Measurements from ENCODE around the gene FAM163B.
"Not testable (repeated sequence)": the region's sequence is repeated elsewhere in the genome, so short reads cannot be mapped to it uniquely, and the experiment has no call there.

Gene FAM163B

DNA sequence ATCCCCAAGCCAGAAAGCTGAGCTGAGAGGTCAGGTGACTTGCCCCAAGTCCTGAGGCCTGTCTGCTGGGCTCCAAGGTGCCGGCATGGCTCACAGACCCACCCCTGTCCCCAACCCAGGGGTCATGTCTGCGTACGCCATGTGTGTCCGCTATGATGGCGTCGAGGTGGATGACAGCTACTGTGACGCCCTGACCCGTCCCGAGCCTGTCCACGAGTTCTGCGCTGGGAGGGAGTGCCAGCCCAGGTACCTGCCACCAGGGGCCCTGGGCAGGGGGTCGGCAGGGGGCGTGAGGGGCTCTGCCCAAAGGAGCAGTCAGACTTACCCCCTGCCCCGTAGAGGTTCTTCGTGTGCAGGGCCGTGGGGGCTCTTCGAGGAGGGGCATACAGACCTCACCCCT, 42.4 kb downstream of the FAM163B start:
- Histone ChIP-seq H3K27me3 (ENCODE audit: insufficient read depth, low read length) (no peaks in the 10 kb centered on the region), H3K9ac (ENCODE audit: low read depth, low read length) (no peak overlapping the region), H3K36me3 (ENCODE audit: insufficient read depth, low read depth, low read length) (no peaks in the 10 kb centered on the region), H3K9me3 (ENCODE audit: insufficient read depth, low read depth, low read length) (no peaks in the 10 kb centered on the region), H3K4me3 (ENCODE audit: low read length) (no peak overlapping the region), H3K27ac (ENCODE audit: low read length) (no peak overlapping the region), H3K4me1 (ENCODE audit: insufficient read depth, low read length) (no peaks in the 10 kb centered on the region)

DNA sequence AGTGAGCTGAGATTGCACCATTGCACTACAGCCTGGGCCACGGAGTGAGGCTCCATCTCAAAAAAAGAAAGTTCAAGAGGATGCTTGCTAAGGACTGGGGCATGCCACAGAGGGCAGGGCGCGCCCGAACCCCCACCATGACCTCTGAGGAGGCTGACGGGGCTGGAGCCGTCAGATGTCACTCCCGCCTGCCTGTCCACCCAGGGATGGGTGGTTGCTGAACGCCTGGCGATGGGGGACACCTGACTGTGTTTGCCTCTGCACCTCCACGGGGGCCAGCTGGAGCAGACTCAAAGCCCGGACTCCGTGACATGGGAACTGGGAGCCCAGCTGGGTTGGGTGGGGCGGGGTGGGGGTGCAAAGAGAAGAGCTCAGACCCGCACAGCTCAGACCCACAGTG, 42.8 kb downstream of the FAM163B start:
- Histone ChIP-seq H3K9me3 (ENCODE audit: insufficient read depth, low read depth, low read length) (no peaks in the 10 kb centered on the region), H3K9ac (ENCODE audit: low read depth, low read length) (no peak overlapping the region), H3K4me1 (ENCODE audit: insufficient read depth, low read length) (no peaks in the 10 kb centered on the region), H3K27me3 (ENCODE audit: insufficient read depth, low read length) (no peaks in the 10 kb centered on the region), H3K4me3 (ENCODE audit: low read length) (no peak overlapping the region), H3K27ac (ENCODE audit: low read length) (no peak overlapping the region), H3K36me3 (ENCODE audit: insufficient read depth, low read depth, low read length) (no peaks in the 10 kb centered on the region)

DNA sequence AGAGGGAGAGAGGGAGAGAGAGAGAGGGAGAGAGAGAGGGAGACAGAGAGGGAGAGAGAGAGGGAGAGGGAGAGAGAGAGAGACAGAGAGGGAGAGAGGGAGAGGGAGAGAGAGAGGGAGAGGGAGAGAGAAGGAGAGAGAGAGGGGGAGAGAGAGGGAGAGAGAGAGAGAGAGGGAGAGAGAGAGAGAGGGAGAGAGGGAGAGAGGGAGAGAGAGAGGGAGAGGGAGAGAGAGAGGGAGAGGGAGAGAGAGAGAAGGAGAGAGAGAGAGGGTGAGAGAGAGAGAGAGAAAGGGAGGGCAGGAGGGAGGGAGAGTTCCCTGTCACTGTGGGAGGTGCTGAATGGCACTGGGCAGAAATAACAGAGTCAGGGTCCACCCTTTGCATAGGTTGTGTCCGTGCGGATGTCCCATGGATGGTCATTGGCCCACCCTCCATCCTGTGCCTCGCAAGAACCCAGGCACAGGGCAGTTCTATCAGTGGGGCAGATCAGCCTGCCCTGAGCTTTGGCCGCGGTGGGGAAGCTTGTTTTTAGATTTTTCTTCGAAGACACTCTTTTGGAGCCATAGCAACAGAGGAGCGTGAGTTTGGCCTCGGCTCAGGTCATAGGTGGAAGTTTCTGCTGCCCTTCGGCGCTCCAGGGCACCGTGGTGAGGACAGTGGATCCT, 44.6 kb downstream of the FAM163B start:
- H3K4me3 ChIP-seq (ENCODE audit: low read length) = no peak overlapping the region
- H3K9ac ChIP-seq (ENCODE audit: low read depth, low read length) = no peak overlapping the region
- H3K4me1 ChIP-seq (ENCODE audit: insufficient read depth, low read length) = no peaks in the 10 kb centered on the region
- no peak overlapping the region for H3K27ac ChIP-seq (ENCODE audit: low read length)
- H3K9me3 ChIP-seq (ENCODE audit: insufficient read depth, low read depth, low read length) = no peaks in the 10 kb centered on the region
- no peaks in the 10 kb centered on the region for H3K36me3 ChIP-seq (ENCODE audit: insufficient read depth, low read depth, low read length)
- H3K27me3 ChIP-seq (ENCODE audit: insufficient read depth, low read length) = no peaks in the 10 kb centered on the region

DNA sequence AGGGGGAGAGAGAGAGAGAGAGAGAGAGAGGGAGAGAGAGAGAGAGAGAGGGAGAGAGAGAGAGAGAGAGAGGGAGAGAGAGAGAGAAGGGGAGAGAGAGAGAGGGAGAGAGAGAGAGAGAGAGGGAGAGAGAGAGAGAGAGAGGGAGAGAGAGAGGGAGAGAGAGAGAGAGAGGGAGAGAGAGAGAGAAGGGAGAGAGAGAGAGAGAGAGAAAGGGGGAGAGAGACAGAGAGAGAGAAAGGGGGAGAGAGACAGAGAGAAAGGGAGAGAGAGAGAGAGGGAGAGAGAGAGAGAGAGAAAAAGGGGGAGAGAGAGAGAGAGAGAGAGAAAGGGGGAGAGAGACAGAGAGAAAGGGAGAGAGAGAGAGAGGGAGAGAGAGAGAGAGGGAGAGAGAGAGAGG, 45.4 kb downstream of the FAM163B start:
- H3K27ac ChIP-seq (ENCODE audit: low read length); H3K9me3 ChIP-seq (ENCODE audit: insufficient read depth, low read depth, low read length); H3K36me3 ChIP-seq (ENCODE audit: insufficient read depth, low read depth, low read length); H3K27me3 ChIP-seq (ENCODE audit: insufficient read depth, low read length); H3K4me1 ChIP-seq (ENCODE audit: insufficient read depth, low read length); H3K9ac ChIP-seq (ENCODE audit: low read depth, low read length); H3K4me3 ChIP-seq (ENCODE audit: low read length): not testable (repeated sequence)

DNA sequence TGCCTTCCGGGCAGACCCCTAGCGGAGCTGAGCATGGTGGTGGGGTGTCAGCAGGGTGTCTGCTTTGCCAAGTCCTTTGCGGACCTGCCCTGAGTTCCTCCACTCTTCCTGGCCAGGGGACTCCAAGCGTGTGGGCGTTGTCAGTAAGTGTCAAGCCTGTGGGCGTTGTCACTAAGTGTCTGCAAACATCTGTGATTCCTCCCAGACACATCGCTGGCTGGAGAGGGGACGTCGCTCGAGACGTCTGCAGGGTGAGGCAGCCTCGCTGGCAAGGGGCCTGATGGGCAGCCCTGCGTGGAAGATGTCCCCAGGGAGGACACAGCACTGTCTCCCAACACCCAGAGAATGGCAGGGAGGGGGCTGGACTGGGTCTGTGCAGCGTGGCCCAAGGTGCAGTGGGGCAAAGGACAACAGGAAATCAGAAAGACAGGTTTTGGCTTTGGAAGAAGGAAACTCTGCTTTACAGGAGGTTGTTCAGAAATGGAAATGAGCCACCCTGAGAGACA, 45.8 kb downstream of the FAM163B start:
- Histone ChIP-seq H3K4me3 (ENCODE audit: low read length) (no peak overlapping the region), H3K4me1 (ENCODE audit: insufficient read depth, low read length) (peaks cover 5% of the 10 kb centered on the region; the same call in 1 of the 2 replicates), H3K27me3 (ENCODE audit: insufficient read depth, low read length) (no peaks in the 10 kb centered on the region), H3K9me3 (ENCODE audit: insufficient read depth, low read depth, low read length) (no peaks in the 10 kb centered on the region), H3K27ac (ENCODE audit: low read length) (no peak overlapping the region), H3K9ac (ENCODE audit: low read depth, low read length) (no peak overlapping the region), H3K36me3 (ENCODE audit: insufficient read depth, low read depth, low read length) (no peaks in the 10 kb centered on the region)

DNA sequence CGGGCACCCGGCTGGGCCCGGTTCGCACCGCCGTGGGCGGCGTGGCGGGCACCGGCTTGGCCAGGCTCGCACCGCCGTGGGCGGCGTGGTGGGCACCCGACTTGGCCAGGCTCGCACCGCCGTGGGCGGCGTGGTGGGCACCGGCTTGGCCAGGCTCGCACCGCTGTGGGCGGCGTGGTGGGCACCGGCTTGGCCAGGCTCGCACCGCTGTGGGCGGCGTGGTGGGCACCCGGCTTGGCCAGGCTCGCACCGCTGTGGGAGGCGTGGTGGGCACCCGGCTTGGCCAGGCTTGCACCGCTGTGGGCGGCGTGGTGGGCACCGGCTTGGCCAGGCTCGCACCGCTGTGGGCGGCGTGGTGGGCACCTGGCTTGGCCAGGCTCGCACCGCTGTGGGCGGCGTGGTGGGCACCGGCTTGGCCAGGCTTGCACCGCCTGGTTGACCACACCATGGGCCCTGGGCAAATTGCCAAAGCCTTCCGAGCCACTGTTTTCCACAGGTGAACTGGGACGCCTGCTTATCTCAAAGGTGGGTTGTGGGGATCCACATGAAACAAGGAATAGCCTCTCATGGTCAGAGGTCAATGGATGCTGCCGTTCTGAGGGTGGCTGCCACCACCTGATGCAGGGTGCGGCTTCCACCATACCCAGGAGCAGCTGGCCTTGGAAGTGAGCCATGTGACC, 46.4 kb downstream of the FAM163B start:
- H3K4me3 ChIP-seq (ENCODE audit: low read length) = no peak overlapping the region

DNA sequence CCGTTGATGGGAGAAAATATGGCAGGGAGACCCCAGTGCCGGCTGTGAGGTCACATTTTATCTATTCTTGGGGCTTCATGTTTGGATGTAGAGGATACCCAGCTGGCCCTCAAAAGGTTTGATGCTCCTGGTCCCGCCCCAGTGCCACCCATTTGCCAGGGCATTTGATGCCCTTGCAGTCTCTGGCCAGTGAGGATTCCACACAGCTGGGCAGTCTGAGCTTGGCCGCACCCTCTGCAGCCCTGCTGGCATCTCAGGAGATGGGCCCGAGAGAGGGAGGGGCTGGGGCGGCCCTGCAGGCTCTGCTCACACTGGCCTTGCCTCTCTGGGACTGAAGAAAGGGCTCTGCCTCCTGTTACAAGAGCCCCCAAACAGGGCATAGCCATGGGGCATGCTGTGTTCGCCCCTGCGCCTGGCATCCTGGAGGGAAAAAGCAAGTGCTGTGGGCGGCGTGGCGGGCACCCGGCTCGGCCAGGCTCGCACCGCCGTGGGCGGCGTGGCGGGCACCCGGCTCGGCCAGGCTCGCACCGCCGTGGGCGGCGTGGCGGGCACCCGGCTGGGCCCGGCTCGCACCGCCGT, 47.1 kb downstream of the FAM163B start:
- H3K9ac ChIP-seq (ENCODE audit: low read depth, low read length) = no peak overlapping the region
- H3K27ac ChIP-seq (ENCODE audit: low read length) = no peak overlapping the region
- H3K4me3 ChIP-seq (ENCODE audit: low read length) = no peak overlapping the region
- peaks cover 6% of the 10 kb centered on the region; the same call in 1 of the 2 replicates for H3K4me1 ChIP-seq (ENCODE audit: insufficient read depth, low read length)
- no peaks in the 10 kb centered on the region for H3K9me3 ChIP-seq (ENCODE audit: insufficient read depth, low read depth, low read length)
- no peaks in the 10 kb centered on the region for H3K36me3 ChIP-seq (ENCODE audit: insufficient read depth, low read depth, low read length)
- H3K27me3 ChIP-seq (ENCODE audit: insufficient read depth, low read length) = no peaks in the 10 kb centered on the region

More for the DNA sequence above, 46.4 kb downstream of the FAM163B start:
- Histone ChIP-seq H3K27ac (ENCODE audit: low read length) (no peak overlapping the region), H3K9me3 (ENCODE audit: insufficient read depth, low read depth, low read length) (no peaks in the 10 kb centered on the region), H3K27me3 (ENCODE audit: insufficient read depth, low read length) (no peaks in the 10 kb centered on the region), H3K9ac (ENCODE audit: low read depth, low read length) (no peak overlapping the region), H3K36me3 (ENCODE audit: insufficient read depth, low read depth, low read length) (no peaks in the 10 kb centered on the region), H3K4me1 (ENCODE audit: insufficient read depth, low read length) (peaks cover 6% of the 10 kb centered on the region; the same call in 1 of the 2 replicates)

DNA sequence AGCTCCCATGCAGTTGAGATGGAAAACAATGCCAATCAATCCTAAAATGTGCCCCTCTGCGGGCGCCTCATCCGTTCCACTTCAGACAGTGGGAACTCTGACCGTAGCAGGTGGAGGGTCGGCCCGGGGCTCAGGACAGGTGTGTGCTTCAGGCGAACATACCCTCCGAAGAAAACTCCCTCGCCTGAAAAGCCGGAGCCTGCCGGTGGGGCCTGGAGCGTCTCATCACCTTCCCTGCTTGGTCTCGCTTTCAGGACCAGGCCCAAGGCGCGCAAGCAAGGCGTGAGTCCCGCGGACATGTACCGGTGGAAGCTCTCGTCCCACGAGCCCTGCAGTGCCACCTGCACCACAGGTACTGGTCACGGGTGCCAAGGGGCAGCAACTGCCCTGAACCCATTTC, 48.2 kb downstream of the FAM163B start:
- Histone ChIP-seq H3K9me3 (ENCODE audit: insufficient read depth, low read depth, low read length) (no peaks in the 10 kb centered on the region), H3K36me3 (ENCODE audit: insufficient read depth, low read depth, low read length) (no peaks in the 10 kb centered on the region), H3K4me3 (ENCODE audit: low read length) (no peak overlapping the region), H3K9ac (ENCODE audit: low read depth, low read length) (no peak overlapping the region), H3K4me1 (ENCODE audit: insufficient read depth, low read length) (peaks cover 6% of the 10 kb centered on the region; the same call in 1 of the 2 replicates), H3K27ac (ENCODE audit: low read length) (no peak overlapping the region), H3K27me3 (ENCODE audit: insufficient read depth, low read length) (no peaks in the 10 kb centered on the region)

DNA sequence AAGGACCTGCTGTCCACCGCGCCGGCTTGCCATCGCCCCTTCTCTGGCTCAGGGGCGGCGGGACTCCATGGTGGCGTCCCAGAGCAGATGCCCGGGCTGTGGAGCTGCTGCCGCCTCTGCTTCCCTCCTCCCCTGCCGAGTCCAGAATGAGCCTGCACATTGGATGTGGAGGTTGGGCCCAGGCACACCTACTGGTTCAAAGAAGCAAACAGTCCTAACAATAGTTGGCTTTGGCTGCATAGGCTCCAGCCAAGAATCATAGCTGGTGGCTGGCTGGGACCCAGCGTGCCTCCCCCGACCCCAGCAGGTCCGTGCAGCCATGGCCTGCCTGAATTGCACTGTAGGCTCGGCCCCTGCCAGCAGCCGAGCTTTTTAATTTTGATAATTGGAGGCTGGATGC, 48.9 kb downstream of the FAM163B start:
- no peak overlapping the region for H3K4me3 ChIP-seq (ENCODE audit: low read length)
- peaks cover 6% of the 10 kb centered on the region; the same call in 1 of the 2 replicates for H3K4me1 ChIP-seq (ENCODE audit: insufficient read depth, low read length)
- H3K36me3 ChIP-seq (ENCODE audit: insufficient read depth, low read depth, low read length) = no peaks in the 10 kb centered on the region
- H3K9me3 ChIP-seq (ENCODE audit: insufficient read depth, low read depth, low read length) = no peaks in the 10 kb centered on the region
- H3K27ac ChIP-seq (ENCODE audit: low read length) = no peak overlapping the region
- no peak overlapping the region for H3K9ac ChIP-seq (ENCODE audit: low read depth, low read length)
- H3K27me3 ChIP-seq (ENCODE audit: insufficient read depth, low read length) = no peaks in the 10 kb centered on the region

DNA sequence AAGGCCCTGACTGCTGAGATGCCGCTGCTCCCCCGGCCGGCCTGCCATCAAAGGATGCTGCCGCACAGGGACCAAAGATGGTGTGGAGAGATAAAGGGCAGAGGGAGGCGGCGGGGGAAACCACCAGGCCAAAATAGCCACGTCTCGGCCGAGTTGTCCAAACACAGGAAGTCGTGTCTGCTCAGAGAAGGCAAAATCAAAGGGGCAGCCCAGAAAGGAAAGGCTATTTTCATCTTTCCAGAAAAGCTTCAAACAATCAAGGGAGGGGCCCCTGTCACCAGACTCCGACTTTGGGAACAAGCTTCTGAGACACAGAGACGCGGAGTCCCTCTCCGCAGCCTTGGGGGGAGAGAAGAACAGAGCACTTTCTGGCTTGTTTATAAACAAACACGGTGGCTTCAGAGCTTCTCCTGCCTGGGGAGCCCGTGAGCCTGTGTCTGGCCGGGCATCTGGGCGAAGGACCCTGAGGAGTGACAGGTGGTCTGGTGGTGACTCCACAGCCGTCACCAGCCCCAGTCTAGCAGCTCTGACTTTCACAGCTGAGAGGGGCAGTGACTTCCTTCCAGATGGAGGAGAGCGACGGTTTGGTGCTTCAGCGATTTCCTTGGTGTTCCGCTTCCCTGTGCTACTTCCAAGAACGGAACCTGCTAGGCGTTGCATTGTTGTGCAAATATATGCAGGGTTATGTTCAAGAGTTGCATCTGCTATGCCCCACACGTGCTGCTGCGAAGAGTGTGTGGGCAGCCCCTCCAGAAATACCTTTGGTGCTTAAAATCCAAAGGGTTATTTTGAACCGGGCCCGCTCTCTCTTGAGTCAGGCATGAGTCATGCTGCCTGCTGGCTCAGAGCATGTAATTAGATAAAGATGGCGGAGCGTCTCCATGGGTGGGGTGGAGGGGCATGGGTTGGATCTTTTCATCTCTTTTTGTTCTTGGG, 50.7 kb downstream of the FAM163B start:
- H3K4me3 ChIP-seq (ENCODE audit: low read length) = no peak overlapping the region; the same call in 1 of the 2 replicates
- no peaks in the 10 kb centered on the region for H3K27me3 ChIP-seq (ENCODE audit: insufficient read depth, low read length)
- no peak overlapping the region; the same call in 1 of the 2 replicates for H3K9ac ChIP-seq (ENCODE audit: low read depth, low read length)
- peaks cover 6% of the 10 kb centered on the region; the same call in 1 of the 2 replicates for H3K4me1 ChIP-seq (ENCODE audit: insufficient read depth, low read length)
- no peaks in the 10 kb centered on the region for H3K9me3 ChIP-seq (ENCODE audit: insufficient read depth, low read depth, low read length)
- H3K27ac ChIP-seq (ENCODE audit: low read length) = no peak overlapping the region
- no peaks in the 10 kb centered on the region for H3K36me3 ChIP-seq (ENCODE audit: insufficient read depth, low read depth, low read length)

DNA sequence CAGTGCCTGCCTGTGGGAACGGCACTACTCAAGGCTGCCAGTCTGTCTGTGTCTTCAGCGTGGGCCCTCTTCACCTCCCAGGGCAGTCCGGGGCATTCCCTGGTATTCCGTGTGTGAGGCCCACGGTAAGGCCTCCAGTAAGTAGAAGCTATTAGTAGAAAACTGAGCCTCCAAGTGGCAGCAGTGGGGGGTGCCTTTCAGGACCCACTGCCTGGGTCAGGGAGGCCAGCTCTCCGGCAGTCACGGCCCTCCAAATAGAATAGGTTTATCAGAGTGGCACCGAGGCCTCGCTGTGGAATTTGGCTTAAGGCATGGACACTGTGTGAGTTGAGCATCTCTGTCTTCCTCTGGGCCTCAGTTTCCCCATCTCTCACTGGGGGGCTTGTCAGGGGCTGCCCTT, 51.6 kb downstream of the FAM163B start:
- Histone ChIP-seq H3K4me3 (ENCODE audit: low read length) (no peak overlapping the region), H3K4me1 (ENCODE audit: insufficient read depth, low read length) (peaks cover 6% of the 10 kb centered on the region; the same call in 1 of the 2 replicates), H3K36me3 (ENCODE audit: insufficient read depth, low read depth, low read length) (no peaks in the 10 kb centered on the region), H3K27me3 (ENCODE audit: insufficient read depth, low read length) (no peaks in the 10 kb centered on the region), H3K9me3 (ENCODE audit: insufficient read depth, low read depth, low read length) (no peaks in the 10 kb centered on the region), H3K27ac (ENCODE audit: low read length) (no peak overlapping the region), H3K9ac (ENCODE audit: low read depth, low read length) (no peak overlapping the region; the same call in 1 of the 2 replicates)

Data from iPS-20b (cell line).